ENCODE measurements around the gene KMT2D.

Gene KMT2D

DNA sequence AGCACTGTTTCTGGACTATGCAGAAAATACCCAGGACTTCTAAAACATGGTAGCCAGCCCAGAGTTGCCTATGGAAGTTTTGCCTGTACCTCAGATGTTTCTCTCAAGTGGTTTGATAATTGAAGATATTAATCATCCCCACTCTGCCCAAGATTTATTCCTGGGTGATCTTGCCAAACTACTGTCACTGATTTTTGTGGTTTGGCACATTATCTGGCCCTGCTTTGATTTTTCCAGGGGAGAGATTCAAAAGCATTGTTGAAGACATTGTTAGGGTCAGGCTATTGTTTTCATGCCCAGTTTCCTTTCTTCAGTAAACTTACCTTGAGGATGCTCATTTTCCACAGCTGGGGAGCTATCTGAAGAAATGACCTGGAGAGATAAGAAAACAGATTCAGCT, 47.9 kb downstream of the KMT2D start:
- no peak for DNase-seq

More for the DNA sequence above, 47.9 kb downstream of the KMT2D start:
- ATAC-seq (ENCODE audit: insufficient read depth, low read depth), result no peak
- Histone ChIP-seq H3K4me1 (ENCODE audit: insufficient read depth, low read length) (peaks cover 16% of the 10 kb centered on the region), H3K79me2 (ENCODE audit: insufficient read depth, low read length) (peaks cover 31% of the 10 kb centered on the region), H3K4me3 (ENCODE audit: low read depth in 1 of 2, low read length in 2 of 2) (no peak overlapping the region), H3K9ac (ENCODE audit: low read depth, low read length) (no peak overlapping the region), H3K9me3 (ENCODE audit: insufficient read depth, low read length, severe bottlenecking) (no peaks in the 10 kb centered on the region), H3K4me2 (ENCODE audit: insufficient read depth, low read length) (no peak overlapping the region), H3K27me3 (ENCODE audit: insufficient read depth, low read length, poor library complexity) (no peaks in the 10 kb centered on the region), H3K36me3 (ENCODE audit: insufficient read depth, low read length) (peaks cover 31% of the 10 kb centered on the region), H3K27ac (ENCODE audit: low read length) (no peak overlapping the region), H4K20me1 (ENCODE audit: insufficient read depth, low read length) (no peaks in the 10 kb centered on the region), H2AFZ (ENCODE audit: low read depth, low read length) (no peak overlapping the region)
- TF ChIP-seq, protein P1, sequence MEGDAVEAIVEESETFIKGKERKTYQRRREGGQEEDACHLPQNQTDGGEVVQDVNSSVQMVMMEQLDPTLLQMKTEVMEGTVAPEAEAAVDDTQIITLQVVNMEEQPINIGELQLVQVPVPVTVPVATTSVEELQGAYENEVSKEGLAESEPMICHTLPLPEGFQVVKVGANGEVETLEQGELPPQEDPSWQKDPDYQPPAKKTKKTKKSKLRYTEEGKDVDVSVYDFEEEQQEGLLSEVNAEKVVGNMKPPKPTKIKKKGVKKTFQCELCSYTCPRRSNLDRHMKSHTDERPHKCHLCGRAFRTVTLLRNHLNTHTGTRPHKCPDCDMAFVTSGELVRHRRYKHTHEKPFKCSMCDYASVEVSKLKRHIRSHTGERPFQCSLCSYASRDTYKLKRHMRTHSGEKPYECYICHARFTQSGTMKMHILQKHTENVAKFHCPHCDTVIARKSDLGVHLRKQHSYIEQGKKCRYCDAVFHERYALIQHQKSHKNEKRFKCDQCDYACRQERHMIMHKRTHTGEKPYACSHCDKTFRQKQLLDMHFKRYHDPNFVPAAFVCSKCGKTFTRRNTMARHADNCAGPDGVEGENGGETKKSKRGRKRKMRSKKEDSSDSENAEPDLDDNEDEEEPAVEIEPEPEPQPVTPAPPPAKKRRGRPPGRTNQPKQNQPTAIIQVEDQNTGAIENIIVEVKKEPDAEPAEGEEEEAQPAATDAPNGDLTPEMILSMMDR (IDR thresholded peaks at IDR 0.05; ENCODE audit: borderline replicate concordance, extremely low read depth, low read length, poor library complexity, severe bottlenecking), result no peak
- no peak for TF ChIP-seq EZH2 (IDR thresholded peaks at IDR 0.05; ENCODE audit: borderline replicate concordance, low read depth, low read length, severe bottlenecking)

Data from DND-41 (cell line).